ENCODE measurements around the gene IL17B.
"Not testable (repeated sequence)": the region's sequence is repeated elsewhere in the genome, so short reads cannot be mapped to it uniquely, and the experiment has no call there.

Gene IL17B

GRCh38 chr5:149399775-149400174, 20.7 kb upstream of the IL17B start:
- no peak for DNase-seq

GRCh38 chr5:149398747-149399266, 19.7 kb upstream of the IL17B start:
- DNase-seq, result not testable (repeated sequence)

- no peak for DNase-seq
Measured at GRCh38 chr5:149397530-149397929, 18.4 kb upstream of the IL17B start.

- DNase-seq, result not testable (repeated sequence)
Measured at GRCh38 chr5:149394996-149395395, 15.9 kb upstream of the IL17B start.

GRCh38 chr5:149392718-149393117, 13.6 kb upstream of the IL17B start:
- DNase-seq, result peak; percentile 27

GRCh38 chr5:149391524-149391923, 12.4 kb upstream of the IL17B start:
- no peak for DNase-seq

GRCh38 chr5:149391076-149391475, 12.0 kb upstream of the IL17B start:
- DNase-seq, result not testable (repeated sequence)

- DNase-seq, result no peak
Measured at GRCh38 chr5:149389552-149390495, 10.7 kb upstream of the IL17B start.

GRCh38 chr5:149388498-149389190, 9.6 kb upstream of the IL17B start:
- no peak for DNase-seq

- DNase-seq, result no peak
Measured at GRCh38 chr5:149387982-149388381, 8.9 kb upstream of the IL17B start.

GRCh38 chr5:149387081-149387631, 8.1 kb upstream of the IL17B start:
- no peak for DNase-seq

GRCh38 chr5:149386166-149386565, 7.1 kb upstream of the IL17B start:
- DNase-seq, result no peak

- DNase-seq, result no peak
Measured at GRCh38 chr5:149383399-149383798, 4.3 kb upstream of the IL17B start.

GRCh38 chr5:149382517-149383220, 3.6 kb upstream of the IL17B start:
- no peak for DNase-seq

- peak; percentile 79 for DNase-seq
Measured at GRCh38 chr5:149381986-149382338, 2.9 kb upstream of the IL17B start.

GRCh38 chr5:149381261-149381985, 2.3 kb upstream of the IL17B start:
- DNase-seq, result no peak

- DNase-seq, result no peak
Measured at GRCh38 chr5:149380466-149381121, 1.5 kb upstream of the IL17B start.

GRCh38 chr5:149379818-149380374, 804 bp upstream of the IL17B start:
- no peak for DNase-seq

- DNase-seq, result no peak
Measured at GRCh38 chr5:149378241-149378820, 761 bp downstream of the IL17B start.

GRCh38 chr5:149376711-149377447, 2.2 kb downstream of the IL17B start:
- no peak for DNase-seq
